ENCODE results near the gene ALKBH1.

DNA sequence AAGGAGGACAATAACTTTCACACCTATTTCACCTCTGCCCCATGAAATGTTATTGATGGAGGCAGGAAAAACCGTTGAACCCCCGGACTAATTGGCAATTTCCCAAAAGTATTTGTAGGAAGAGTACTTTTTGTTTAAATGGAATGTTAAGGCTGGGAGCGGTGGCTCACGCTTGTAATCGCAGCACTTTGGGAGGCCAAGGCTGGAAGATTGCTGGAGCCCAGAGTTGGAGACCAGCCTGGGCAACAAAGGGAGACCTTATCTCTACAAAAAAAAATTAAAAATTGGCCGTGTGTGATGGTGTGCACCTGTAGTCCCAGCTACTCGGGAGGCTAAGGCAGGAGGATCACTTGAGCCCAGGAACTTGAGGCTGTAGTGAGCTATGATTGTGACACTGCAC is 65.4 kb downstream of the ALKBH1 start:
- TF ChIP-seq POLR2AphosphoS5 (IDR thresholded peaks at IDR 0.05; ENCODE audit: control insufficient read depth, insufficient read depth, low read depth, low read length), result no peak
- no peak for TF ChIP-seq RAD21 (CRISPR knock-in tag; conservative IDR thresholded peaks at IDR 0.05 in 1 of 2, IDR thresholded peaks at IDR 0.05 in 1 of 2)
- TF ChIP-seq JUNB (CRISPR knock-in tag; conservative IDR thresholded peaks at IDR 0.05), result no peak
- TF ChIP-seq, protein P1, sequence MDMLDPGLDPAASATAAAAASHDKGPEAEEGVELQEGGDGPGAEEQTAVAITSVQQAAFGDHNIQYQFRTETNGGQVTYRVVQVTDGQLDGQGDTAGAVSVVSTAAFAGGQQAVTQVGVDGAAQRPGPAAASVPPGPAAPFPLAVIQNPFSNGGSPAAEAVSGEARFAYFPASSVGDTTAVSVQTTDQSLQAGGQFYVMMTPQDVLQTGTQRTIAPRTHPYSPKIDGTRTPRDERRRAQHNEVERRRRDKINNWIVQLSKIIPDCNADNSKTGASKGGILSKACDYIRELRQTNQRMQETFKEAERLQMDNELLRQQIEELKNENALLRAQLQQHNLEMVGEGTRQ (CRISPR knock-in tag; IDR thresholded peaks at IDR 0.05), result no peak

All from K562 (cell line).